OCI-LY3 (cell line): ENCODE measurements around the gene THEM4.
A peak's percentile ranks its signal among the peaks of the same experiment; 100 is the strongest.

ENCODE experiments used
- H2AFZ ChIP-seq: fragments of 200-600, 300-600 bp; shearing (Covaris generic); 2 replicates; pipeline ENCODE4 v1.6.0; 2014; ENCODE audit warnings: antibody characterized with exemption, low read depth, low read length
- H3K27ac ChIP-seq: fragments of 200-600, 300-600 bp; sonication (generic); 2 replicates; pipeline ENCODE4 v1.5.1; 2014; ENCODE audit warnings: mild to moderate bottlenecking, low read length, moderate library complexity, mixed read lengths
- H3K27me3 ChIP-seq: fragments of 200-600, 300-600 bp; sonication (generic); 2 replicates; pipeline ENCODE4 v1.6.1; 2014; ENCODE audit warnings: low read depth, low read length, mixed read lengths
- H3K36me3 ChIP-seq: fragments of 200-600, 300-600 bp; sonication (generic); replicated peaks from 2 replicates; pipeline ENCODE3; 2014; ENCODE audit warnings: low read depth, low read length, mixed read lengths
- H3K4me1 ChIP-seq: fragments of 300-600, 200-600 bp; sonication (generic); 2 replicates; pipeline ENCODE4 v1.6.1; 2014; ENCODE audit warnings: low read length, mixed read lengths
- H3K4me2 ChIP-seq: fragments of 200-600, 300-600 bp; sonication (generic); 2 replicates; pipeline ENCODE4 v1.6.1; 2014; ENCODE audit warnings: low read length, mixed read lengths
- H3K4me3 ChIP-seq: fragments of 300-600, 200-600 bp; sonication (generic); 2 replicates; pipeline ENCODE4 v1.5.1; 2014; ENCODE audit warnings: antibody characterized with exemption, mild to moderate bottlenecking, low read length, moderate library complexity
- H3K79me2 ChIP-seq: fragments of 300-600, 200-600 bp; shearing (Covaris generic); 2 replicates; pipeline ENCODE4 v1.6.1; 2014; ENCODE audit warnings: mild to moderate bottlenecking, low read length, mixed read lengths
- H3K9ac ChIP-seq: fragments of 300-600, 200-600 bp; shearing (Covaris generic); 2 replicates; pipeline ENCODE4 v1.6.0; 2014; ENCODE audit warnings: mild to moderate bottlenecking, low read length, moderate library complexity
- H3K9me3 ChIP-seq: fragments of 200-600, 300-600 bp; shearing (Covaris generic); 2 replicates; pipeline ENCODE4 v1.6.1; 2014; ENCODE audit warnings: low read length, mixed read lengths; ENCODE audit not compliant: insufficient read depth
- H4K20me1 ChIP-seq: fragments of 200-600, 300-600 bp; sonication (generic); 2 replicates; pipeline ENCODE4 v1.6.1; 2016; ENCODE audit warnings: low read length, mixed read lengths; ENCODE audit not compliant: insufficient read depth
- EZH2phosphoT487 ChIP-seq: fragments of 200-600 bp; shearing (Covaris generic); IDR thresholded peaks from 2 replicates; pipeline ENCODE4 v1.6.1; 2018; ENCODE audit warnings: antibody characterized with exemption, mixed run types, low read depth
- TF ChIP-seq, protein P1 (sequence below): fragments of 200-600, 300-600 bp; sonication (generic); IDR thresholded peaks from 2 replicates; pipeline ENCODE4 v1.5.1; 2014; ENCODE audit warnings: antibody characterized with exemption, low read length, low read depth

Gene THEM4

DNA sequence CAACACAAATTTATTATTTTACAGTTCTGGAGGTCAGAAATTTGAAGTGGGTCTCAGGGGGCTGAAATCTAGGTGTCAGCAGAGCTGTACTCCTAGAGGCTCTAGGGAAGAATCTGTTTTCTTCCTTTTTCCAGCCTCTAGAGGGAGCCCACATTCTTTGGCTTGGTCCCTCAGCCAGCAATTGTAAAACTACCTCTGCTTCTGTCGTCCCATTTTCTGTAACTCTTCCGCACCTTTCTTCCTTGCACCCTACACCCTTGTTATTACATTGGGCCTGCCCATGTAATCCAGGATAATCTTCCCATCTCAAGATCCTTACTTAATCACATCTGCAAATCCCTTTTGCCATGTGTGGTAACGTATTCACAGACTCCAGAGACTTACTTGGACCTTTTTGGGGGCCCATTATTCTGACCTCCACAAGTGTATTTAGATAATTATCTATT lies 24.8 kb upstream of the THEM4 start:
- no peaks in the 10 kb centered on the region; the same call in 1 of the 2 replicates for H3K9me3 ChIP-seq
- H3K4me2 ChIP-seq, result peak overlapping the region; percentile 80
- peak overlapping the region; percentile 92 for H2AFZ ChIP-seq
- H3K79me2 ChIP-seq, result no peaks in the 10 kb centered on the region
- peak overlapping the region; percentile 27; the same call in 1 of the 2 replicates for H3K9ac ChIP-seq
- TF ChIP-seq EZH2phosphoT487, result no peak
- TF ChIP-seq, protein P1, sequence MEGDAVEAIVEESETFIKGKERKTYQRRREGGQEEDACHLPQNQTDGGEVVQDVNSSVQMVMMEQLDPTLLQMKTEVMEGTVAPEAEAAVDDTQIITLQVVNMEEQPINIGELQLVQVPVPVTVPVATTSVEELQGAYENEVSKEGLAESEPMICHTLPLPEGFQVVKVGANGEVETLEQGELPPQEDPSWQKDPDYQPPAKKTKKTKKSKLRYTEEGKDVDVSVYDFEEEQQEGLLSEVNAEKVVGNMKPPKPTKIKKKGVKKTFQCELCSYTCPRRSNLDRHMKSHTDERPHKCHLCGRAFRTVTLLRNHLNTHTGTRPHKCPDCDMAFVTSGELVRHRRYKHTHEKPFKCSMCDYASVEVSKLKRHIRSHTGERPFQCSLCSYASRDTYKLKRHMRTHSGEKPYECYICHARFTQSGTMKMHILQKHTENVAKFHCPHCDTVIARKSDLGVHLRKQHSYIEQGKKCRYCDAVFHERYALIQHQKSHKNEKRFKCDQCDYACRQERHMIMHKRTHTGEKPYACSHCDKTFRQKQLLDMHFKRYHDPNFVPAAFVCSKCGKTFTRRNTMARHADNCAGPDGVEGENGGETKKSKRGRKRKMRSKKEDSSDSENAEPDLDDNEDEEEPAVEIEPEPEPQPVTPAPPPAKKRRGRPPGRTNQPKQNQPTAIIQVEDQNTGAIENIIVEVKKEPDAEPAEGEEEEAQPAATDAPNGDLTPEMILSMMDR, result peak; percentile 93
- H3K36me3 ChIP-seq, result peaks cover 7% of the 10 kb centered on the region
- H3K4me1 ChIP-seq, result peaks cover 42% of the 10 kb centered on the region
- H3K27ac ChIP-seq, result no peak overlapping the region
- peak overlapping the region; percentile 49 for H3K4me3 ChIP-seq
- H4K20me1 ChIP-seq, result no peaks in the 10 kb centered on the region
- no peaks in the 10 kb centered on the region for H3K27me3 ChIP-seq

DNA sequence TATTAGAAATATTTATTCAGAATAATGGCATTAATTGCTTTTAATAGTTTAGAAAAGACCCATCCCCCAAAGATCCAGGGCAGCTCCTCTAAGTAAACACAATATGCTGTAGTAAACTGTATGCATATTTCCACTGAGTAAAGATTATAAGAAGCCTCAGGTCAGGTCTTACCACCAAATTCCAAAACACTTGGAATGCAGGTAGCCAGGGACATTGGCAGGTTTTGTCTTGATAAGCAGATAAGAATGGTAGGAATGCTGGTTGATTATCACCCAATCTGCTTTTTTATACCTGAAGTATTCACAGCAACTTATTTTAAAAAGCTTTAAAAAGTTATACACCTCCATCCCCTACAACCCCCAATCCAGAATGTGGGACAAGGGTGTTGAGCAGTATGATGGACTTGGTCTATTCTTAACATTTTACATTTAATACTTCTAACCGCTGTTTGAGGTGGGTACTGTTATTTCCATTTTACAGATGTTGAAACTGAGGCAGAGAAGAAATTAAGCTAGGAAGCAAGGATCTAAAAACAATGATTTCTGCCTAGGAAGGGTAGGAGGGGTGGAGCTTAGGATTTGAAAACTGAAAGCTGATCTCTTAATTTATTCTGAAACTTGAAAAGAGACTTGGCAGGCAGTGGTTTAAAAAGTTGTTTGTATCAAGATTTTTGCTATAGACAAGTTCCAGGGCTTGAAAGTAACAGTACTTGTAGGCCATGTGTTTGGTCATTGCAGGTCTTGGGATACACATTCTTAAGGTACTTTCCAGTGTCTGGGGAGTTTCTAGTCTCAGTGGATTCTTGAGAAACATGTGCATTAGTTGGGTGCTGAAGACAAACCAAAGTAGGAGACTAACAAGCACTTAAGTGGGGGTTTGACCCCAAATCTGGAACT lies 15.6 kb upstream of the THEM4 start:
- Histone ChIP-seq H3K4me2 (peak overlapping the region; percentile 38), H3K4me3 (peak overlapping the region; percentile 2; the same call in 1 of the 2 replicates), H3K27ac (peak overlapping the region; percentile 92), H3K9me3 (no peaks in the 10 kb centered on the region), H3K9ac (peak overlapping the region; percentile 71), H3K36me3 (peaks cover 10% of the 10 kb centered on the region), H4K20me1 (no peaks in the 10 kb centered on the region), H3K79me2 (no peaks in the 10 kb centered on the region), H2AFZ (peak overlapping the region; percentile 2; the same call in 1 of the 2 replicates), H3K27me3 (no peaks in the 10 kb centered on the region), H3K4me1 (peaks cover 81% of the 10 kb centered on the region)
- TF ChIP-seq, protein P1, result no peak
- no peak for TF ChIP-seq EZH2phosphoT487

DNA sequence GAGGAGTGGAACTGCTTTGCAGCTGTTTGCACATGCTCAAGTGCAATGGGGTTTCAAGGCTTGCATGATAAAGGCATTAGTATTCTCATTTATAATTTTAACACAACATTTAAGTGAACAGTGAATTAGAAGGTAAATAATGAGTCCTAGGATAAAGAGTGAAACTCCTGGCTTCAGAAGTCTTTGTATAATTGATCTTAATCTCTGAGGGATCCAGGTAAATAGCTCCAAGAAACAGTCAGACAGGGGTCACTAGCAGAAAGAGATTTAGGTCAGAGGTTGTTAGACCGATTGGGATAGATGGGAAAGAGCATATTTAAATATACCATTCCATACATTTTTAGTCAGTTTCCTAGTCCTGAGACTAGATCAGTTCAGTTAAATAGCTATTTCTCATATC lies 14.1 kb upstream of the THEM4 start:
- no peaks in the 10 kb centered on the region for H3K79me2 ChIP-seq
- H3K36me3 ChIP-seq, result peaks cover 8% of the 10 kb centered on the region
- H3K4me2 ChIP-seq, result no peak overlapping the region
- peak overlapping the region; percentile 92 for H3K27ac ChIP-seq
- H3K9ac ChIP-seq, result no peak overlapping the region; the same call in 1 of the 2 replicates
- H3K27me3 ChIP-seq, result no peaks in the 10 kb centered on the region
- H2AFZ ChIP-seq, result no peak overlapping the region
- H3K4me1 ChIP-seq, result peaks cover 89% of the 10 kb centered on the region
- H3K4me3 ChIP-seq, result no peak overlapping the region
- no peaks in the 10 kb centered on the region for H3K9me3 ChIP-seq
- H4K20me1 ChIP-seq, result no peaks in the 10 kb centered on the region
- TF ChIP-seq, protein P1, result no peak
- no peak for TF ChIP-seq EZH2phosphoT487

DNA sequence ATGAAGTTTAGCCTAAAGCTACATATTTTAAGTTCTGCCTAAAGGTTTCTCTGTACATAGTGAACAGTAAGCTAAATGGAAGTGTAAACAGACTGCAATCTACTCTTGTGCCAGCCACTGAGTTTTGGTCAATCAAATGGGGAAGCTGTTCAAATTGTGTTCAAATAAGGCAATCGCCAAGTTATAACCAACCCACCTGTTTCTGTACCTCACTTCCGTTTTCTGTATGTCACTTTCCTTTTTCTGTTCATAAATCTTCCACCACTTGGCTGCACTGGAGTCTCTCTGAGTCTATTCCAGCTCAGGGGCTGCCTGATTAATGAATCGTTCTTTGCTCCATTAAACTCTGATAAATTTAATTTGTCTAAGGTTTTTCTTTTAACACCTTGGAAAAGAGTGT lies 10.8 kb upstream of the THEM4 start:
- H3K9ac ChIP-seq, result peak overlapping the region; percentile 91

More for the DNA sequence above, 10.8 kb upstream of the THEM4 start:
- no peak for TF ChIP-seq EZH2phosphoT487
- TF ChIP-seq, protein P1, result peak; percentile 15; the same call in 1 of the 2 replicates
- Histone ChIP-seq H3K4me3 (peak overlapping the region; percentile 61), H3K27ac (peak overlapping the region; percentile 92), H3K36me3 (peaks cover 8% of the 10 kb centered on the region), H3K9me3 (no peaks in the 10 kb centered on the region), H3K79me2 (no peaks in the 10 kb centered on the region), H3K4me2 (peak overlapping the region; percentile 70), H2AFZ (no peak overlapping the region), H4K20me1 (no peaks in the 10 kb centered on the region), H3K27me3 (no peaks in the 10 kb centered on the region), H3K4me1 (peaks cover 74% of the 10 kb centered on the region)
